Osteocyte (in vitro differentiated cells): Measurements from ENCODE around the gene KIF20A. TPM values are rescaled to one million over a fixed set of nuclear protein-coding genes. Genes with fewer than 3 reads are reported as not detected.
A peak's percentile ranks its signal among the peaks of the same experiment; 100 is the strongest.

Experiments used
- DNase-seq: peaks from one replicate; pipeline ENCODE4 v3.0.0; 2021; ENCODE audit warnings: mixed read lengths; ENCODE audit not compliant: unreplicated experiment; ENCODE audit errors: extremely low spot score
- H3K27ac Mint-ChIP-seq: one replicate; pipeline ENCODE4 v1.8.0; 2021; ENCODE audit warnings: mild to moderate bottlenecking, mixed read lengths; ENCODE audit not compliant: unreplicated experiment
- H3K27me3 Mint-ChIP-seq: one replicate; pipeline ENCODE4 v1.8.0; 2021; ENCODE audit warnings: mixed read lengths; ENCODE audit not compliant: unreplicated experiment
- H3K36me3 Mint-ChIP-seq: one replicate; pipeline ENCODE4 v1.8.0; 2021; ENCODE audit warnings: mixed read lengths; ENCODE audit not compliant: unreplicated experiment
- H3K4me1 Mint-ChIP-seq: one replicate; pipeline ENCODE4 v1.8.0; 2021; ENCODE audit warnings: mixed read lengths; ENCODE audit not compliant: unreplicated experiment
- H3K4me3 Mint-ChIP-seq: one replicate; pipeline ENCODE4 v1.8.0; 2021; ENCODE audit warnings: mild to moderate bottlenecking, moderate library complexity, mixed read lengths; ENCODE audit not compliant: unreplicated experiment
- H3K9me3 Mint-ChIP-seq: one replicate; pipeline ENCODE4 v1.8.0; 2021; ENCODE audit warnings: mixed read lengths; ENCODE audit not compliant: unreplicated experiment
- total RNA-seq: library from RNA; stranded (reverse); gene quantifications from 2 replicates; pipeline ENCODE4 v1.2.1, GENCODE V29; 2021
- TF ChIP-seq, protein P1 (sequence below): fragments of 200-600 bp; sonication (generic); IDR thresholded peaks from 2 replicates; pipeline ENCODE4 v1.5.0; 2021; ENCODE audit warnings: antibody characterized with exemption, mild to moderate bottlenecking, moderate library complexity

The KIF20A gene
- total RNA-seq, 1 donor from 2014 or later, result 16.4 TPM

DNA sequence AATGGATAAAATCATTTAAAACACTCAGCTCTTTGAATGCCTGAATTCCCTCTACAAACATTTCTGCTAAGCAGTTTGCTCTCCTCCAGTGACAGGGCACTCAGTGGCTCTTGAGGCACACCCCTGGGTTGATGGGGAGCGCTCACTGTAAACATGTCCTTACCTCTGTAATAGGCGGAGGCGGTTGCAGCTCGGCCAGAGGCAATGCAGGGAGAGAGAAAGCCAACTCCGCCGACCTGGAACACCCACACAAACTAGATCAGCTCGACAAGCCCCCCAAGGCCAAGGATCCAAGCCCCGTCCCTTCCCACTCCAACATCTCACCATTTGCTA is 33.9 kb downstream of the KIF20A start:
- TF ChIP-seq, protein P1, sequence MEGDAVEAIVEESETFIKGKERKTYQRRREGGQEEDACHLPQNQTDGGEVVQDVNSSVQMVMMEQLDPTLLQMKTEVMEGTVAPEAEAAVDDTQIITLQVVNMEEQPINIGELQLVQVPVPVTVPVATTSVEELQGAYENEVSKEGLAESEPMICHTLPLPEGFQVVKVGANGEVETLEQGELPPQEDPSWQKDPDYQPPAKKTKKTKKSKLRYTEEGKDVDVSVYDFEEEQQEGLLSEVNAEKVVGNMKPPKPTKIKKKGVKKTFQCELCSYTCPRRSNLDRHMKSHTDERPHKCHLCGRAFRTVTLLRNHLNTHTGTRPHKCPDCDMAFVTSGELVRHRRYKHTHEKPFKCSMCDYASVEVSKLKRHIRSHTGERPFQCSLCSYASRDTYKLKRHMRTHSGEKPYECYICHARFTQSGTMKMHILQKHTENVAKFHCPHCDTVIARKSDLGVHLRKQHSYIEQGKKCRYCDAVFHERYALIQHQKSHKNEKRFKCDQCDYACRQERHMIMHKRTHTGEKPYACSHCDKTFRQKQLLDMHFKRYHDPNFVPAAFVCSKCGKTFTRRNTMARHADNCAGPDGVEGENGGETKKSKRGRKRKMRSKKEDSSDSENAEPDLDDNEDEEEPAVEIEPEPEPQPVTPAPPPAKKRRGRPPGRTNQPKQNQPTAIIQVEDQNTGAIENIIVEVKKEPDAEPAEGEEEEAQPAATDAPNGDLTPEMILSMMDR, result no peak
- Mint-ChIP-seq H3K27me3 (no peaks in the 10 kb centered on the region), H3K9me3 (no peaks in the 10 kb centered on the region), H3K27ac (peak overlapping the region; percentile 98), H3K4me3 (peak overlapping the region; percentile 100), H3K36me3 (peaks cover 4% of the 10 kb centered on the region), H3K4me1 (peaks cover 20% of the 10 kb centered on the region)
- DNase-seq, result no peak

DNA sequence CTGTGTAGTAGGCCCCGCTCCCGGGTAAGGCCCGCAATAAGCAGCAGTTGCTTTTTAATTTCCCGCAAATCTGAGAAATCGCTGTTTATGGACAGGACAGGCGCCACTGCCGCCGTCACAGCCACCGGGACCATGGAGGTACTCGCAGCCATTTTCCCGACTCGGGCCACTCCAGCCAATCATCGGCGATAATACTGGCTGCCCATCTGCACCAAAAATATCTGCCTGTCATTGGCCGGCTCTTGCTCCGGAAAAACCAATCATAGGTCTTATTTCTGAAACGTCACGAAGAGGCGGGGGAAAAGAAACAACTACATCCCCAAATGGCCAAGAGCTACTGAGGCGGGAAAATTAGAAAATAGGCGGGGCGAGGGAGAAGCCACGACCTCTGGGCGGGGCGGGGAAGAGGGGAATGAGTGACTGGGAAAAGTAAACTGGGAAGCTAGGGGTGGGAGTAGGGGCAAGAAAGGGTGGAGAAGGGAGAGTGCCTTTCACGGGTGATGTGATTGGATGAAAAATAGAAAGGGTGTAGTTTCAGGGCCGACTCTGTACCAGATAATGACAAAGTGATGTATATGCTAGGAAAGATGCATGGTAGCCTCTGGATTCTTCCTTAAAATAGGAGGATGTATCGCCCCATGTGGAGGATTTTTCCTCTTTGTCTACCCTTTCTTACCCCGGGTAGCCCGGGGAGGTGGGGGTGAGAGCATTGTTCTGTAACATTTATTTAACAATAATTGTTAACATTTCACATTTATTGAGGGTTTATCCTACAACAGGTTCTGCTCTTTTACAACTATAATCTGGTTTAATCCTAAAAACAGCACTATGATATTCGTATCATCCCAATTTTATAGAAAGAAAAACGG is 34.5 kb downstream of the KIF20A start, which contains the start of gene CDC23:
Gene CDC23, minus strand, starts transcription at position 163 of the 869 bp plus-strand sequence. Its CDS starts 11 bp downstream, at position 152.
- TF ChIP-seq, protein P1, result no peak
- Mint-ChIP-seq H3K4me3 (peak within 1 kb of the TSS; percentile 100), H3K4me1 (peaks cover 20% of the 10 kb centered on the region), H3K27ac (peak within 1 kb of the TSS; percentile 98), H3K27me3 (no peaks in the 10 kb centered on the region), H3K36me3 (peaks cover under 1% of the 10 kb centered on the region), H3K9me3 (no peaks in the 10 kb centered on the region)
- peak; percentile 96 for DNase-seq

DNA sequence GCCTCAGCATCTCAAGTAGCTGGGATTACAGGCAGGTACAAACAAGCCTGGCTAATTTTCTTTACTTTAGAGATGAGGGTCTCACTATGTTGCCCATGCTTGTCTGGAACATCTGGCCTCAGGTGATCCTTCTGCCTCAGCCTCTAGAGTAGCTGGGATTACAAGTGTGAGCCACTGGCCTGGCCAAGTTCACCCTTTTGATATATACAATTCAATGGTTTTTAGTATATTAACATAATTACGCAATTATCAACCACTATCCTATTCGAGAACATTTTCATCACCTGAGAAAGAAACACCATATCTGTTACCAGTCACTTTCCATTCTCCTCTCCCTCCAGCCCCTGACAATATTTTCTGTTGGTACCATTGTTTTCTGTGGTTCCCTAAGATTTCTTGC is 37.9 kb downstream of the KIF20A start:
- H3K27me3 Mint-ChIP-seq, result peaks cover 3% of the 10 kb centered on the region
- H3K4me3 Mint-ChIP-seq, result no peak overlapping the region
- TF ChIP-seq, protein P1, result no peak
- H3K9me3 Mint-ChIP-seq, result no peaks in the 10 kb centered on the region
- H3K27ac Mint-ChIP-seq, result no peak overlapping the region
- no peak for DNase-seq
- no peaks in the 10 kb centered on the region for H3K36me3 Mint-ChIP-seq
- peaks cover 16% of the 10 kb centered on the region for H3K4me1 Mint-ChIP-seq

DNA sequence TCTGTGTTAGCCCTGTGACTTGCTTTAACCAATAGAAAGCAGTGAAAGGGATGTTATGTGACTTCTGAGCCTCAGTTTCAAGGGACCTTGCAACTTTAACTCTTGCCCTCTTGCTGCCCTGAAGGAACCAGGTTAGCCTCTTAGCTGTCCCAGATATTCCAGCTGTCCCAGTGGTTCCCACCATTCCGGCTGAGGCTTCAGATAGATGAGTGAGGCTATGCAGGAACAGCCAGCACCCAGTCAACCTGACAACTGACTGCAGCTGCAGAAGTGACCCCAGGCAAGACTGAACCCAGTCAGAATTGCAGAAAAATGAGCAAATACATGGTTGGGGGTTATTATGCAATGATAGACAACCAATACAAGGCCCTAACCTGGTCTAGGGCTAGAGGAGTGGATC is 44.6 kb downstream of the KIF20A start:
- TF ChIP-seq, protein P1, result no peak
- no peaks in the 10 kb centered on the region for H3K36me3 Mint-ChIP-seq
- no peak overlapping the region for H3K4me3 Mint-ChIP-seq
- DNase-seq, result no peak
- H3K27me3 Mint-ChIP-seq, result peaks cover 3% of the 10 kb centered on the region
- H3K4me1 Mint-ChIP-seq, result peaks cover 4% of the 10 kb centered on the region
- H3K27ac Mint-ChIP-seq, result no peak overlapping the region
- H3K9me3 Mint-ChIP-seq, result no peaks in the 10 kb centered on the region

DNA sequence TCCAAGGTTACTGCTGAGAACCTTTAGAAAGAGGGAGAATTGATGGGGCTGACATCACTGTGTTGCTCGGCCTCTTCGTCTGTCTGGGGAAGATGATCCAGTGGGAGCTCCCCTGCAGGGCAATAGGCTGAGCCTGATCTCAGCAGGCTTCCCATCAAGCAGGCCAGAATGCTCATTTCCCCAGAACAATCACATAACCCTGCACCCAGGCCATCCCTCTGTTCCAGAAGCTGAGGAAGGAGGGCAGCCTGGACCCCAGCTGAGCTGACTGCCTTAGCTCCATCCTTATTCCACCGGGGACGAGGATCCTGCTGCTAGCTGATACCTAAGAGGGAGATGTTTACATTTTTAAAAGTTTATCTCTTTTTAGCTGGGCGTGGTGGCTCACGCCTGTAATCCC is 45.8 kb downstream of the KIF20A start:
- DNase-seq, result no peak
- TF ChIP-seq, protein P1, result no peak
- H3K4me1 Mint-ChIP-seq, result peaks cover 4% of the 10 kb centered on the region
- H3K27me3 Mint-ChIP-seq, result no peaks in the 10 kb centered on the region
- no peaks in the 10 kb centered on the region for H3K9me3 Mint-ChIP-seq
- H3K36me3 Mint-ChIP-seq, result no peaks in the 10 kb centered on the region
- no peak overlapping the region for H3K4me3 Mint-ChIP-seq
- no peak overlapping the region for H3K27ac Mint-ChIP-seq
